Testis (tissue), 3 donors: ENCODE results near the gene CROCC. TPM values are rescaled to one million over a fixed set of nuclear protein-coding genes. Genes with fewer than 3 reads are reported as not detected.

Source experiments
- DNase-seq: peaks from one replicate; pipeline ENCODE4 v3.0.0-alpha.2; 2019
- H3K27ac ChIP-seq, 2 donors: fragments of 200-600 bp; sonication (generic); one replicate each; pipeline ENCODE4 v1.5.1; 2019
- H3K27me3 ChIP-seq: fragments of 200-600 bp; sonication (generic); one replicate; pipeline ENCODE4 v1.5.1; 2019
- H3K36me3 ChIP-seq: fragments of 200-600 bp; sonication (generic); one replicate; pipeline ENCODE4 v1.5.1; 2017; ENCODE audit warnings: low read depth; ENCODE audit errors: missing control alignments
- H3K4me1 ChIP-seq: fragments of 200-600 bp; sonication (generic); one replicate; pipeline ENCODE4 v1.5.1; 2019
- H3K4me3 ChIP-seq, 2 donors: fragments of 200-600 bp; sonication (generic); one replicate each; pipeline ENCODE4 v1.5.1; 2017 to 2019
- H3K9me3 ChIP-seq: fragments of 200-600 bp; sonication (generic); one replicate; pipeline ENCODE4 v1.5.1; 2017
- CTCF ChIP-seq, 3 experiments: fragments of 450-650 bp in 2 of 3; fragments of 200-600 bp in 1 of 3; sonication (generic) in 1 of 3; IDR thresholded peaks; one replicate each; pipeline ENCODE4 v1.5.1; 2016 to 2019; ENCODE audit warnings: antibody characterized with exemption in 3 of 3, mild to moderate bottlenecking in 2 of 3, moderate library complexity in 1 of 3
- POLR2A ChIP-seq: fragments of 450-650 bp; IDR thresholded peaks from one replicate; pipeline ENCODE4 v1.6.1; 2017; ENCODE audit warnings: antibody characterized with exemption, mild to moderate bottlenecking, moderate library complexity
- WGBS, 2 donors: methylation state at CpG; one replicate each; pipeline ENCODE4 v1.1.5; 2018; 5-methylcytosine and 5-hydroxymethylcytosine counted together
- intact Hi-C: fragments of 100-400 bp; cut with DNase I; formaldehyde crosslinking; loops from one replicate; pipeline ENCODE4 v1.15.1; 2023; ENCODE audit warnings: low total_unique reads
- polyA plus RNA-seq: library from polyadenylated mRNA; stranded (reverse); fragments of 350-450 nt; fragmentation: Illumina TruSeq; extraction: RNeasy Lipid Tissue Mini Kit (QIAGEN cat#74804); gene quantifications from one replicate; pipeline ENCODE4 v1.2.3, GENCODE V29; 2014; ENCODE audit warnings: low read depth, low replicate concordance; ENCODE audit not compliant: insufficient read depth
- total RNA-seq, 2 donors: library from RNA; depleted of rRNA; stranded (reverse); fragments of >200 nt; gene quantifications; one replicate each; pipeline ENCODE4 v1.2.3, GENCODE V29; 2016

Gene CROCC
- total and polyA plus RNA-seq, 3 donors from 2014 or later = 18.8 to 49.2 (median 49.1) TPM

GRCh38 chr1:17005365-17005740 is 83.6 kb downstream of the CROCC start:
- H3K9me3 ChIP-seq = no peaks in the 10 kb centered on the region
- WGBS, 2 donors = 95 to 96% methylated on average over 19 of the region's 19 CpGs
- H3K27ac ChIP-seq = no peak overlapping the region
- no peak for DNase-seq
- intact Hi-C loops = no loop called here
- peaks cover 3% of the 10 kb centered on the region for H3K4me1 ChIP-seq
- TF ChIP-seq POLR2A = no peak
- TF ChIP-seq CTCF (IDR thresholded peaks at IDR 0.05) = no peak
- no peaks in the 10 kb centered on the region for H3K27me3 ChIP-seq
- no peak overlapping the region for H3K4me3 ChIP-seq
- no peaks in the 10 kb centered on the region for H3K36me3 ChIP-seq

- TF ChIP-seq CTCF (IDR thresholded peaks at IDR 0.05) = no peak
- TF ChIP-seq POLR2A = no peak
- intact Hi-C loops = no loop called here
- 88 to 92% methylated on average over 7 to 8 of the region's 8 CpGs for WGBS, 2 donors
- Histone ChIP-seq H3K9me3 (no peaks in the 10 kb centered on the region), H3K4me3 (no peak overlapping the region), H3K36me3 (no peaks in the 10 kb centered on the region), H3K27me3 (no peaks in the 10 kb centered on the region), H3K27ac (no peak overlapping the region), H3K4me1 (peaks cover 11% of the 10 kb centered on the region)
- no peak for DNase-seq
These were observed 85.4 kb downstream of the CROCC start for GRCh38 chr1:17007121-17007520.

GRCh38 chr1:17008208-17008855 is 86.6 kb downstream of the CROCC start:
- peaks cover 22% of the 10 kb centered on the region for H3K4me1 ChIP-seq
- intact Hi-C loops = no loop called here
- no peaks in the 10 kb centered on the region for H3K27me3 ChIP-seq
- 88% methylated on average over 15 of the region's 15 CpGs for WGBS, 2 donors
- H3K9me3 ChIP-seq = no peaks in the 10 kb centered on the region
- no peak overlapping the region for H3K4me3 ChIP-seq
- H3K36me3 ChIP-seq = no peaks in the 10 kb centered on the region
- no peak overlapping the region for H3K27ac ChIP-seq
- TF ChIP-seq POLR2A (no peak), CTCF (IDR thresholded peaks at IDR 0.05) (no peak)
- DNase-seq = no peak

- H3K27ac ChIP-seq = no peak overlapping the region
- intact Hi-C loops = no loop called here
- WGBS, 2 donors = 70 to 90% methylated on average over 3 to 4 of the region's 4 CpGs
These were observed 88.0 kb downstream of the CROCC start for GRCh38 chr1:17009706-17010105.

More at GRCh38 chr1:17009706-17010105, 88.0 kb downstream of the CROCC start:
- Histone ChIP-seq H3K9me3 (no peaks in the 10 kb centered on the region), H3K36me3 (no peaks in the 10 kb centered on the region), H3K4me3 (no peak overlapping the region), H3K27me3 (no peaks in the 10 kb centered on the region), H3K4me1 (peaks cover 23% of the 10 kb centered on the region)
- DNase-seq = no peak
- TF ChIP-seq CTCF (IDR thresholded peaks at IDR 0.05) (no peak), POLR2A (no peak)
